CD4-positive, alpha-beta T cell treated with Interferon alpha-2 for 1 hour (primary cell): ENCODE data around the gene RCAN1.
A peak's percentile ranks its signal among the peaks of the same experiment; 100 is the strongest.
"Not testable (repeated sequence)": the region's sequence is repeated elsewhere in the genome, so short reads cannot be mapped to it uniquely, and the experiment has no call there.

ENCODE experiments used
- DNase-seq, 2 donors: peaks; one replicate each; pipeline ENCODE4 v3.0.0-alpha.2; 2020 to 2022

RCAN1 gene

GRCh38 chr21:34568801-34569200 lies 46.1 kb downstream of the RCAN1 start:
- not testable (repeated sequence) for DNase-seq

GRCh38 chr21:34567604-34568155 lies 47.2 kb downstream of the RCAN1 start:
- no peak for DNase-seq

DNA sequence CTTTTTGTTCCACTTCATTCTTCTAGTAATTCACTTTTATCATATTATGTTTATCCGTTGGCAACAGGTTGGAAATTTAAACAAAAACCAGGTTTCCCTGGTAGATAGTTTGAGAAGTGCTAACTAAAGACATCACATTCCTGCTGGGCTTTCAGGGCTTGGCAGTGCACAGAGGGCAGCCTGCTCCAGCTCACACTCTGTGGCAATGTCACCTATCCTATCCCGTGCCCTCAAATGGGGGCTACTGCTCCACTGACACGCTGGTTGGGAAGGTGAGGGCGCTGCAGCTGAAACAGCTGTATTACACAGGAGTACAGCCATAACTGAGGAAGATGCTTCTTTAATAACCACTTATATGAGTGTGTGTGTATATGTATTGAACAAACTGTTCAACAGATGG lies 49.7 kb downstream of the RCAN1 start:
- DNase-seq = no peak

GRCh38 chr21:34563370-34563769 lies 51.5 kb downstream of the RCAN1 start:
- not testable (repeated sequence) for DNase-seq

DNA sequence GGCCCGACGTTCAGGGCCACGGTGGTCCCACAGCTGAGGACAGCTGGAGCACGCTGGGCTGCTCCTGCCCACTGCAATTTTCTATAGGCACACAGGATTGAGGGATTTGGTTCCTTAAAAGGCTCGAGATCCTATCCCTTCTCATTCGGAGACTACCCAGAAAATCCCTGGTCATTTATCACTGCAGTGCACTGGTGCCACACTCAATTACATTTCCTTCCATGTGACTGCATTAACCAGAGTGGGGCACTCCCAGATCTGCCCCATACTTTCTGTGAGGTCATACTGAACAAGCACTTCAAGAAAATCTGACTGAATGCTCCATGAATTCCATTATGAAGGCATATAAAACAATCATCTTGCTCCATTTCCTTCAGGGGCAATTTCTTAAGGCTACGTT lies 53.1 kb downstream of the RCAN1 start:
- DNase-seq = no peak

DNA sequence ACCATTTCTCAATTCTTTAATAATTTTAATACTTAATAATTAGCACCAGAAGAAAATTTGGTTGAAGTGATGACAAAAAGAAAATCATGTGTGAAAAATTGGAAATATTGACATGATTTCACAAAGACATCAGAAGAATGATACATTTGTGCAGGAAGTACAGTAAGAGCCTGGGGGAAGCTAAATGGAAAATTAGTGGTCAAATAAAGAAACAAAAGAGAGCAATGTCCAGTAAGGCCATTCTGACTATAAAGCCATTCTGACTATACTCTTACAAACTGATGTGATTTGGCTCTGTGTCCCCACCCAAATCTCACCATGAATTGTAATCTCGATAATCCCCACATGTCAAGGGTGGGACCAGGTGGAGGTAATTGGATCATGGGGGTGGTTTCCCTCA lies 54.3 kb downstream of the RCAN1 start:
- no peak for DNase-seq

GRCh38 chr21:34560021-34560420 lies 54.9 kb downstream of the RCAN1 start:
- no peak for DNase-seq

- no peak for DNase-seq
These were observed 55.8 kb downstream of the RCAN1 start for GRCh38 chr21:34559089-34559631.

DNA sequence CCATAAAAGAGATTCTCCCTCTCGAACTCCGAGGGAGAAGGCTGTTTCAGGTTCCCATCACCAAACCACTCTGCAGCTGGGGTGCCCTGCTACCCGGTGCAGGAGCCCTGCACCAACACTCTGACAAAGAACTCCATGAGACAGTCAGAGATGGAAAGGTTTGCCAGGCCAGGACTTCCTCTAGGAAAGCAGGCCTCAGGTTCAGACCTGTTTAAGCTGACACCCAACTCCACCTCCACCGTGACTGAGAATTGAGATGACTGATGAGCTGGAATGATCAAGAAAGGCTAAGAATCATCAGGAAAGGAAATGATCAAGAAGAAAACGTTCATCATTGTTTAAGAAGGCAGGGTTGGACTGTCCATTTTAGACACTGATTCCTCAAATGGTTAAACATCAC lies 56.7 kb downstream of the RCAN1 start:
- no peak for DNase-seq

DNA sequence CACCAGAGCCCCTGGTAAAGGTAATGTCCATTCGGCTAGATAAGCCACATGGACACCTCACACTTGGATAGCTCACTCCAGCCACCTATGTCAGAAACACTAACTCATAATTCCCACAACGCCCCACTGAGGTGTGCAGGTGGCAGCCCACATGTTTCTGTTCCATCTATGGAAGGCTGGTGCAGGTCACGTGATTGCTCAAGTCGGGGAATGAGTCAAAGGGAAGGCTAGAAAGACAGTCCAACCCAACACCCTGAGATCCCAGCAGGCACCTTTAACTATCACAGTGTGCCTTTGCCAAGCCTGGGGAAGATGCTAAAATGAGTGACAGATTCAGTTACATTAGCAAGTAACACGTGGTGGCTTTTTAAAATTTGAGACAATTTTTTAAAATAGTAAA lies 57.7 kb downstream of the RCAN1 start:
- no peak for DNase-seq

DNA sequence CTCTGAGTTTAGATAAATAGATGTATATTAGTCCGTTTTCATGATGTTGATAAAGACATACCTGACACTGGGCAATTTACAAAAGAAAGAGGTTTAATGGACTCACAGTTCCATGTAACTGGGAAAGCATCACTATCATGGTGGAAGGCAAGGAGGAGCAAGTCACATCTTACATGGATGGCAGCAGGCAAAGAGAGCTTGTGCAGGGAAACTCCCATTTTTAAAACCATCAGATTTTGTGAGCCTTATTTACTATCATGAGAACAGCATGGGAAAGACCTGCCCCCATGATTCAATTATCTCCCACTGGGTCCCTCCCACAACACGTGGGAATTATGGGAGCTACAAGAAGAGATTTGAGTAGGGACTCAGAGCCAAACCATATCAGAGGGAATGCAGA lies 60.2 kb downstream of the RCAN1 start:
- not testable (repeated sequence) for DNase-seq

DNA sequence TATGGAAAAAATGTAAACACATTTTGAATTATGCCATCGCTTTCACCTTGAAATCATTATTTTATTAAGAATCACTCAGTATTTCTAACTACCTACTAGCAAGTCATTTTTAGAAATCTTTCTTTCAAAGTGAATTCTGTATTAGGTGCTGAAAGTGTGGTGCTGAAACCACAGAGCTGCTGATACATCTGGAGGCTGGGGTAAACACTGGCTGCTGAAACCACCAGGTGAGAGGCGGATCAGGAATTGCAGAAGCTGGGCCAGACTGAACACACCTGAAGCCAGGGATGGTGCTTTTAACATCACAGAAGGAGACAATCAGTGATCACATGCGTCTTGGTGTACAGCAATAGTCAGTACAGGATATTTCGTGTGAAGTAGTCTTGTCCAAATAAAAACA lies 60.7 kb downstream of the RCAN1 start:
- no peak for DNase-seq

GRCh38 chr21:34553151-34553952 lies 61.6 kb downstream of the RCAN1 start:
- DNase-seq = no peak

DNA sequence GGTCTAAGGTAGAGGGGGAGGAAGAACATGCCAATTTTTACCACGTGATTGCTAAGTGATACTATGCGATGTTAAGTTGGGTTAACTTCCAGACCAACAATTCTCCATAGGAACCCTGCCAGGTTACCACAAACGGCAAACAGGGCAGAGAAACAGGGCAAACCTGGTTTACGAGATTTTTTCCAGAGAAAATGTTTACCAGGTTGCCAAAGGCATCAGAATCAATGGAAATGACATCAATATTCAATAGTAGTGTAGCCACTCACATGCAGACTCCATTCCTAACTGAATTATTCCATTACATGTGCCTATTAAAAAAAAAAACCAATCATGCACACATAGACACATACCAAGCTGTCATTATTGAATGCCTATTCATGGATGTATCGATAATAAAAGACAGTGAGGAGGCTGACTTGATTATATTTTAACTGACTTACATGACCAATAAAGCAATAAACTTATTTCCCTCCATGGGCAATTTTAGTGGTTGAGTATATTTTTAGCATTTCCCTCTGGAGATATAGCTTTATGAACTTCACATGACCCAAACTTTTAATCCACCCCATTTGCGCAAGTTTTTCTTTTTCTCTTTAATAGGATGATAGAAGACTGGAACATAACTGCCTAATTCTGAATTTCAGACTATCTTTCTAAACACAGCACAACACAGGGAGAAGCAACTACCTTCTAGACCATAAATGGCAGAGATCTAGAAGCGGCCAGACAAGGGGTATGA lies 62.4 kb downstream of the RCAN1 start:
- no peak for DNase-seq

DNA sequence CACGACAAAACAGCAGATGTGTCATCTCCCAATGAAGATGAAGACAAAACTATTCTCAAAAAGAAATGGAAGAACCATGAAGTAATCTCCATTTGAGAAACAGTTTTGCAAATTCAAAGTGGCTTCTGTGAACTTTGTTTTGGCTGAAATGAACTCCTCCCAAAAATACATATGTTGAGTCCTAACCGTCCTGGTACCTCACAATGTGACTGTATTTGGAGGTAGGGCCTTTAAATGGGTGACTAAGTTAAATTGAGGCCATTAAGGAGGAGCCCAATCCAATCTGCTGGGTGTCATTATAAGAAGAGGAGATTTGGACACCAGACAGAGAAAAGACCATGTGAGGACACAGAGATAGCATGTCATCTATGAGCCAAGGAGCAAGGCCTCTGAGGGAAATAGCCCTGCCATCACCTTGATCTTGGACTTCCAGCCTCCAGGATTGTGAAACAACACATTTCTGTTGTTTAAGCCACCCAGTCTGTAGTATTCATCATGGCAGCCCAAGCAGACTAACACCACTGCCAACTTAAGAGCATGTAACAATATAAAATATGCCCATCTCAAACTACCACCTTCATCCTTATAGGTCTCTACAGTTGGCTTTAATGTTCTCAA lies 64.6 kb downstream of the RCAN1 start:
- no peak for DNase-seq

DNA sequence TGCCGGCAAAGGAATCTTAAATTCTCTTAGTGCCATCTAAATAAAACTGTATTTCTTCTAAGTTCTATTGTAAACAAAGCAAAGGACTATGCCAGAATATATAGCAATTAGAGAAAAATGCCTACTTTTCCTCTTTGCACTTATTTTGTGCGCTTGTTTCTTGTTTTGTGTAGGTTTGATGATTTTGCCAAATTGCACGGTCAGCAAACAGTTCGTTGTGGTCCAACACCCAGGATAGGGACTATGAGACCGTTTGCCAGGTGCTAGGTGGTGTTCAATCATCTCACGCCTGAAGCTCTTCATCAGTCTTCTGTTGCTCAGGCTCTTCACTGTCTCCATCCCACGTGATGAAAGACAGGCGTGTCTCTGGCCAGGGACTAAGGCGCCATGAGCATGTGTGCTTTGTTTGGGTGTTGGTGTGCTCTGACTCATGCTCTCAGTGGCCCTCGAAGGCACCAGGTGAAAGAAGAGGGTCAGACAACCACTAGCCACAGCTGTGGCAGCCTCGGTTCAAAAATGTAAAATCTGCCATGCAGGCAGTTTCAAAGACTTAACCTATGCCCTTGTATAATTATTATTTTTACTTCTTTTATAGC lies 66.0 kb downstream of the RCAN1 start:
- DNase-seq = no peak

DNA sequence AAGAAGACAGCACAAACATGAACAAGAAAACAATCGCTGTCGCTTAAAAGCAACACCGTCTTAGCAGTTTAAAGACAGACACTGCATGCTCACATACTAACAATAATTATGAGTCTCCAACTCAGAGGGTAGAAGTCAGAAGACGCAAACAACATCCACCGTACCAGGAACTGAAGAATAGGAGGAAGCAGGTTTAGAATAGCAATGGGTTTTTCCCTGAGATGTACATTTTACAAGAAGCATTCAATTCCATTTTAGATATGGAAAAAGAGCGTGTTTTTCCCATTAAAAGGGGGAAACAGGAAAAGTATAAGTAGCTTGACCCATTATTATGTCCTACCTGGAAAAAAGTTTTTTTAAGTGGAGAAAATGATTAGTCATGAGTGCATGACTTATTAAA lies 68.4 kb downstream of the RCAN1 start:
- DNase-seq = no peak

DNA sequence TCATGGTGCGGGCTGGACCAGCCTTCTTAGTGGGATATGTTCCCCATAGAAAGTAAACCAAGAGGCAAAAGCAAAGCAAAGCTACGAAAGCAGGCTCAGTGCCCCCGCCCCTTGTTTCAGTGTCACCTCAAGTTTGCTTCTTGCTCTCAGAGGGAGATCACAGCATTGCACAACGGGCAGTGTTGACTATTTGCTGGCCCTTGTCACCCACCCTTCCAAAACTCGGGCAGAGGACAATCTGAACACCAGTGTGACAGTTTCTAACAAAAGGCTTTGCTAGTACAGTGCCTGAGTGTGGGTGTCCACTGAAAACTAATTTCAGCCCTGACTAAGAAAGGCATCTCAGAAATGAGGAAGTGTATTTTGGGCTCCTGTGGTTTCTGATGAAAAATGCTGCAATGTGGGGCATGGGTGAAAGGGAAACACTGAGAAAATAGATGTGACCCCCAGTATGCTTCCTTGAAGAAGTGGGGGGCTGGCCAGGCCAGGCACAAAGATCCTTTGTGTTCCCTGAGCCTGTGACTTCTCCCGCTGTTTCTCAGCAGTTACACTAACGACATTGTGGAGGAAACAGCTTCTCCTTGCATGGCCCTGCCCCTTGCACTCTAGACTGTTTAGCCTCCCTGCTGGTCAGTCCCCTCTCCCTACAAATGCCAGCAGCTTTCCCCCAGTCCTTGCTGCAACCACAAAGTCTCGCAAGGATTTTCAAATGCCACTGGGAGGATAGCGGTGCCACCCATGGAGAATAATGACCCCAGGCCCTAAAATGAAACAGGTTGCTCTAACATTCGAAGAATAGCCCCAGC lies 69.6 kb downstream of the RCAN1 start:
- peak; percentile 6 to 30 for DNase-seq

DNA sequence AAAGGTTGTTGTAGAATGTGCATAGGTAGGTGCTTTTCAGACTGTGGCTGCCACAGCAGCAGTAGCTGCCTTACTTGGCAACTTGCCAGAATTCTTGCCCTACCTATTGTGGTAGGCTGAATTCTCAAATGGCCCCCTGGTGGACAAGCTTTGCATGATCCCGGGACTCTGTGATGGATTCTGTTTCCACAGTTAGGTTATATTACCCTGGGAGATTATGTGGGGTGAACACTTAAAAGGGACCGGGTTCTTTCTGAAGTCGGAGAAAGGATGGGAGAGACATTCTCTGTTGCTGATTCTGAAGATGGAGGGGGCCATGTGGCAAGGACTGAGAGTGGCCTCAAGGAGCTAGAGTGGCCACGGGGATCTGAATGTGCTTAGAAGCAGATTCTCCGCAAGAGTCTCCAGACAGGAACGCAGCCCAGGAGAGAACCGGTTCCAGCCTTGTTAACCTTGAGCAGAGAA lies 70.8 kb downstream of the RCAN1 start:
- peak; percentile 41 to 54 for DNase-seq

DNA sequence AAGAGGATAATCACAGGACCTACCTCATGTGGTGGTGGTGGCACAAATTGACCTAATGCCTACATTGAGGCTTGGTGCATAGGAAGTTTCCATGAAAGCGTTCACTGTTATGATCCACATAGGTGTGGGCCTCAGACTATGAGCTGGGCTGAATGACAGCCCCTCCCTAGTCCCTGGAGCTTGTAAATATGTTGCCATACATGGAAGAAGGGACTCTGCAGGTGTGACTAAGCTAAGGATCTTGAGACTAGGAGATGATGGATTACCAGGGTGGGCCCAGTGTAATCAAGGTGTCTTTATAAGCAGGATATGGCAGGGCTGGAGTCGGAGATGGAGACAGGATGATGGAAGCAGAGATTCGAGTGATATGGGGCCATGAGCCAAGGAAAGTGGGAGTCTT lies 71.9 kb downstream of the RCAN1 start:
- no peak for DNase-seq

DNA sequence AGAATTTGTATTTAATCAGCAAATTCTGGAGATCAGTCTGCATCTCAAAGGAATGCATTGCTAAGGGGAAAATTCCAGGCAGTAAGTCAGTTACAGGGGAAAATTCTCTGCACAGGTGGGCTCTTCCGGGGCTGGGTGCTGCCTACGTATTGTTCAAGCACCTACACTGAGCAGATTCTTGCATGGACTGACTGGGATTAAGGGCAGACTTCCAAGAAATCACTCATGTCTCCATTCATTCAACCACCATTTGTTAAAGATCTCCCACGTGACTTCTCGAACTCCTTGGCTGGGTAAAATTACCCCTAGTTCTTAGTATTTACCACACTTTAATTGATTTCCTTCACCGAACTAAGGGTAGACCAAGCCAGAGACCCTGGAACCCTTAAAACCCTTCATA lies 74.7 kb downstream of the RCAN1 start:
- DNase-seq = no peak

- DNase-seq = no peak
These were observed 77.1 kb downstream of the RCAN1 start for GRCh38 chr21:34537838-34538237.
